ENCODE data around the gene TMCO4.

TMCO4 gene

GRCh38 chr1:19744335-19744743 lies 55.4 kb downstream of the TMCO4 start:
- no peak for DNase-seq

- DNase-seq = no peak
These were observed 55.9 kb downstream of the TMCO4 start for GRCh38 chr1:19743793-19744192.

- no peak for DNase-seq
These were observed 56.5 kb downstream of the TMCO4 start for GRCh38 chr1:19743180-19743579.

GRCh38 chr1:19739628-19740027 lies 60.1 kb downstream of the TMCO4 start:
- no peak for DNase-seq

- DNase-seq = no peak
These were observed 61.0 kb downstream of the TMCO4 start for GRCh38 chr1:19738669-19739068.

GRCh38 chr1:19738076-19738475 lies 61.6 kb downstream of the TMCO4 start:
- no peak for DNase-seq

GRCh38 chr1:19737104-19737825 lies 62.5 kb downstream of the TMCO4 start:
- DNase-seq = no peak

- DNase-seq = no peak
These were observed 64.1 kb downstream of the TMCO4 start for GRCh38 chr1:19735440-19736127.

GRCh38 chr1:19734472-19734999 lies 65.2 kb downstream of the TMCO4 start:
- DNase-seq = no peak

- DNase-seq = no peak
These were observed 65.7 kb downstream of the TMCO4 start for GRCh38 chr1:19734056-19734455.

GRCh38 chr1:19733615-19734014 lies 66.1 kb downstream of the TMCO4 start:
- DNase-seq = no peak

- DNase-seq = no peak
These were observed 68.3 kb downstream of the TMCO4 start for GRCh38 chr1:19731311-19731821.

- no peak for DNase-seq
These were observed 68.9 kb downstream of the TMCO4 start for GRCh38 chr1:19730793-19731192.

GRCh38 chr1:19730232-19730631 lies 69.5 kb downstream of the TMCO4 start:
- no peak for DNase-seq

GRCh38 chr1:19728413-19729145 lies 71.1 kb downstream of the TMCO4 start:
- DNase-seq = no peak

- no peak for DNase-seq
These were observed 74.1 kb downstream of the TMCO4 start for GRCh38 chr1:19725606-19726005.

- DNase-seq = no peak
These were observed 75.8 kb downstream of the TMCO4 start for GRCh38 chr1:19723874-19724273.

GRCh38 chr1:19720973-19721372 lies 78.7 kb downstream of the TMCO4 start:
- DNase-seq = no peak

GRCh38 chr1:19720174-19720573 lies 79.5 kb downstream of the TMCO4 start:
- no peak for DNase-seq

- DNase-seq = no peak
These were observed 82.2 kb downstream of the TMCO4 start for GRCh38 chr1:19717467-19717866.

- peak; percentile 77 to 81 for DNase-seq
These were observed 84.1 kb downstream of the TMCO4 start for GRCh38 chr1:19715334-19716203.

GRCh38 chr1:19712928-19713327 lies 86.8 kb downstream of the TMCO4 start:
- no peak for DNase-seq
